Kidney (tissue), 14 donors: Measurements from ENCODE around the gene METTL26. TPM values are rescaled to one million over a fixed set of nuclear protein-coding genes. Genes with fewer than 3 reads are reported as not detected.

Source experiments
- DNase-seq, 5 donors: peaks; one replicate each; pipeline ENCODE4 v3.0.0-alpha.2; 2013 to 2020
- FAIRE-seq: peaks from 2 replicates; lab custom pipeline; 2012; peaks lifted over from hg19 to GRCh38; lab: Jason Lieb, UNC
- H3K27ac ChIP-seq, 2 donors: one replicate each; pipeline ENCODE4 v1.7.0; 2013; ENCODE audit warnings: low read depth in 2 of 2, low read length in 2 of 2, inconsistent platforms in 1 of 2
- H3K27me3 ChIP-seq: one replicate; pipeline ENCODE4 v1.7.1; 2013; ENCODE audit warnings: low read length, inconsistent platforms; ENCODE audit not compliant: control insufficient read depth, insufficient read depth
- H3K36me3 ChIP-seq, 3 donors: one replicate each; pipeline versions ENCODE4 v1.7.0 to v1.7.1; 2013; ENCODE audit warnings: low read length in 3 of 3, control low read depth in 1 of 3, inconsistent platforms in 1 of 3; ENCODE audit not compliant: insufficient read depth in 3 of 3, control insufficient read depth in 2 of 3
- H3K4me1 ChIP-seq, 3 donors: one replicate each; pipeline versions ENCODE4 v1.7.0 to v1.7.1; 2013; ENCODE audit warnings: low read length in 3 of 3, inconsistent platforms in 1 of 3, low read depth in 1 of 3; ENCODE audit not compliant: control insufficient read depth in 2 of 3, insufficient read depth in 2 of 3
- H3K4me3 ChIP-seq, 3 donors: one replicate each; pipeline versions ENCODE4 v1.7.0 to v1.8.1; 2013; ENCODE audit warnings: low read length in 3 of 3, control low read depth in 1 of 3, inconsistent platforms in 1 of 3
- H3K9ac ChIP-seq, 3 donors: one replicate each; pipeline versions ENCODE4 v1.7.0 to v1.7.1; 2013; ENCODE audit warnings: low read length in 3 of 3, control low read depth in 1 of 3, inconsistent platforms in 1 of 3
- H3K9me3 ChIP-seq, 3 donors: one replicate each; pipeline versions ENCODE4 v1.7.0 to v1.7.1; 2013; ENCODE audit warnings: low read length in 3 of 3, control low read depth in 1 of 3, inconsistent platforms in 1 of 3; ENCODE audit not compliant: control insufficient read depth in 2 of 3, insufficient read depth in 1 of 3
- intact Hi-C: fragments of 100-400 bp; cut with DNase I; formaldehyde crosslinking; loops from one replicate; pipeline ENCODE4 v1.11.1; 2022
- polyA plus RNA-seq: library from polyadenylated mRNA; stranded (reverse); fragments of 350-450 nt; fragmentation: Illumina TruSeq; extraction: RNeasy Lipid Tissue Mini Kit (QIAGEN cat#74804); gene quantifications from one replicate; pipeline ENCODE4 v1.2.3, GENCODE V29; 2014; ENCODE audit warnings: low read depth, low replicate concordance; ENCODE audit not compliant: insufficient read depth
- total RNA-seq: library from RNA; stranded (reverse); fragmentation: NEBNext Ultra II Directional; extraction: Animal tissue kit (Norgen Biotek cat#: 25700); gene quantifications from one replicate; pipeline ENCODE4 v1.2.1, GENCODE V29; 2021
- TF ChIP-seq, protein P1 (sequence below): IDR thresholded peaks from 3 replicates; pipeline ENCODE4 v1.5.1; 2012; ENCODE audit warnings: mild to moderate bottlenecking, moderate library complexity, borderline replicate concordance; ENCODE audit not compliant: insufficient read depth; ENCODE audit errors: extremely low read depth
- donor health status: control.
- donor health status: control.
- donor health status: control.
- donor health status: control.
- donor health status: control.
- donor health status: DM: yes; HTN: yes; CAD: no.
- donor health status: Normal renal cell carcinoma (clear cell type).

METTL26 gene
- total and polyA plus RNA-seq, 2 donors from 2014 or later = 44.2 to 183 TPM

GRCh38 chr16:681746-682427, 45.8 kb upstream of the METTL26 start:
- DNase-seq = no peak
- H3K4me3 ChIP-seq = peak overlapping the region in 1 of 3 donors; percentile 79
- peak overlapping the region in 1 of 2 donors; percentile 34 for H3K27ac ChIP-seq

GRCh38 chr16:680967-681745, 45.1 kb upstream of the METTL26 start:
- H3K4me1 ChIP-seq = peaks cover 0 to 42% (median 12%) of the 10 kb centered on the region in 3 donors
- no peak for FAIRE-seq

More at GRCh38 chr16:681746-682427, 45.8 kb upstream of the METTL26 start:
- Histone ChIP-seq H3K36me3 (peaks cover 5 to 21% (median 8%) of the 10 kb centered on the region in 3 donors), H3K4me1 (peaks cover 0 to 42% (median 12%) of the 10 kb centered on the region in 3 donors), H3K9me3 (no peaks in the 10 kb centered on the region), H3K9ac (no peak overlapping the region), H3K27me3 (no peaks in the 10 kb centered on the region)
- no peak for FAIRE-seq
- TF ChIP-seq, protein P1, sequence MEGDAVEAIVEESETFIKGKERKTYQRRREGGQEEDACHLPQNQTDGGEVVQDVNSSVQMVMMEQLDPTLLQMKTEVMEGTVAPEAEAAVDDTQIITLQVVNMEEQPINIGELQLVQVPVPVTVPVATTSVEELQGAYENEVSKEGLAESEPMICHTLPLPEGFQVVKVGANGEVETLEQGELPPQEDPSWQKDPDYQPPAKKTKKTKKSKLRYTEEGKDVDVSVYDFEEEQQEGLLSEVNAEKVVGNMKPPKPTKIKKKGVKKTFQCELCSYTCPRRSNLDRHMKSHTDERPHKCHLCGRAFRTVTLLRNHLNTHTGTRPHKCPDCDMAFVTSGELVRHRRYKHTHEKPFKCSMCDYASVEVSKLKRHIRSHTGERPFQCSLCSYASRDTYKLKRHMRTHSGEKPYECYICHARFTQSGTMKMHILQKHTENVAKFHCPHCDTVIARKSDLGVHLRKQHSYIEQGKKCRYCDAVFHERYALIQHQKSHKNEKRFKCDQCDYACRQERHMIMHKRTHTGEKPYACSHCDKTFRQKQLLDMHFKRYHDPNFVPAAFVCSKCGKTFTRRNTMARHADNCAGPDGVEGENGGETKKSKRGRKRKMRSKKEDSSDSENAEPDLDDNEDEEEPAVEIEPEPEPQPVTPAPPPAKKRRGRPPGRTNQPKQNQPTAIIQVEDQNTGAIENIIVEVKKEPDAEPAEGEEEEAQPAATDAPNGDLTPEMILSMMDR = no peak
- intact Hi-C loops = no loop called here

GRCh38 chr16:680625-680945, 44.5 kb upstream of the METTL26 start:
- no peak for DNase-seq
- H3K4me1 ChIP-seq = peaks cover 0 to 42% (median 12%) of the 10 kb centered on the region in 3 donors
- intact Hi-C loops = no loop called here

More at GRCh38 chr16:680967-681745, 45.1 kb upstream of the METTL26 start:
- no peak for DNase-seq
- Histone ChIP-seq H3K4me3 (peak overlapping the region; percentile 42 to 79 (median 77)), H3K9me3 (no peaks in the 10 kb centered on the region), H3K27ac (peak overlapping the region in 1 of 2 donors; percentile 34), H3K9ac (peak overlapping the region in 2 of 3 donors; percentile 64 to 71), H3K27me3 (no peaks in the 10 kb centered on the region), H3K36me3 (peaks cover 5 to 19% (median 8%) of the 10 kb centered on the region in 3 donors)
- TF ChIP-seq, protein P1 = no peak
- intact Hi-C loops = no loop called here

More at GRCh38 chr16:680625-680945, 44.5 kb upstream of the METTL26 start:
- TF ChIP-seq, protein P1 = no peak
- Histone ChIP-seq H3K27me3 (no peaks in the 10 kb centered on the region), H3K9ac (peak overlapping the region in 2 of 3 donors; percentile 64 to 71), H3K36me3 (peaks cover 5 to 19% (median 8%) of the 10 kb centered on the region in 3 donors), H3K4me3 (peak overlapping the region; percentile 42 to 79 (median 77)), H3K27ac (peak overlapping the region; percentile 9 to 51), H3K9me3 (no peaks in the 10 kb centered on the region)
- no peak for FAIRE-seq
